ENCODE results near the gene MTFR1L.

Gene MTFR1L

DNA sequence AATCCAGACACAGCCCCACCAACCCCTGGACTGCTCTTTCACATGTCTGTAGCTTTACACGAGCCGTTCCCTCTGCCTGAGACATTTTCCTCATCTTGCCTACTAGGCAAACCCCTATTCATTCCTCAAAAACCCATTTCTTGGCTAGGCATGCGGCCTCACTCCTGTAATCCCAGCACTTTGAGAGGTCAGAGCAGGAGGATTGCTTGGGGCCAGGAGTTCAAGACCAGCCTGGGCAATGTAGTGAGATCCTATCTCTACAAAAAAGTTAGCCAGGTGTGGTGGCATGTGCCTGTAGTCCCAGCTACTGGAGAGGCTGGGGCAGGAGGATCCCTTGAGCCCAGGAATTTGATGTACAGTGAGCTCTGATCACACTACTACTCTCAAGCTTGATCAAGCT is 44.7 kb downstream of the MTFR1L start:
- TF ChIP-seq TAF1 (IDR thresholded peaks at IDR 0.05; ENCODE audit: low read depth): no peak
- no peak for TF ChIP-seq CEBPB (IDR thresholded peaks at IDR 0.05)
- TF ChIP-seq, protein P1, sequence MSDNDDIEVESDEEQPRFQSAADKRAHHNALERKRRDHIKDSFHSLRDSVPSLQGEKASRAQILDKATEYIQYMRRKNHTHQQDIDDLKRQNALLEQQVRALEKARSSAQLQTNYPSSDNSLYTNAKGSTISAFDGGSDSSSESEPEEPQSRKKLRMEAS (IDR thresholded peaks at IDR 0.05): no peak
- TF ChIP-seq, protein P2, sequence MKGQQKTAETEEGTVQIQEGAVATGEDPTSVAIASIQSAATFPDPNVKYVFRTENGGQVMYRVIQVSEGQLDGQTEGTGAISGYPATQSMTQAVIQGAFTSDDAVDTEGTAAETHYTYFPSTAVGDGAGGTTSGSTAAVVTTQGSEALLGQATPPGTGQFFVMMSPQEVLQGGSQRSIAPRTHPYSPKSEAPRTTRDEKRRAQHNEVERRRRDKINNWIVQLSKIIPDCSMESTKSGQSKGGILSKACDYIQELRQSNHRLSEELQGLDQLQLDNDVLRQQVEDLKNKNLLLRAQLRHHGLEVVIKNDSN (IDR thresholded peaks at IDR 0.05): no peak
- no peak for TF ChIP-seq TCF12 (IDR thresholded peaks at IDR 0.05; ENCODE audit: low read depth)
- TF ChIP-seq EP300 (IDR thresholded peaks at IDR 0.05; ENCODE audit: borderline replicate concordance): no peak
- TF ChIP-seq, protein P3, sequence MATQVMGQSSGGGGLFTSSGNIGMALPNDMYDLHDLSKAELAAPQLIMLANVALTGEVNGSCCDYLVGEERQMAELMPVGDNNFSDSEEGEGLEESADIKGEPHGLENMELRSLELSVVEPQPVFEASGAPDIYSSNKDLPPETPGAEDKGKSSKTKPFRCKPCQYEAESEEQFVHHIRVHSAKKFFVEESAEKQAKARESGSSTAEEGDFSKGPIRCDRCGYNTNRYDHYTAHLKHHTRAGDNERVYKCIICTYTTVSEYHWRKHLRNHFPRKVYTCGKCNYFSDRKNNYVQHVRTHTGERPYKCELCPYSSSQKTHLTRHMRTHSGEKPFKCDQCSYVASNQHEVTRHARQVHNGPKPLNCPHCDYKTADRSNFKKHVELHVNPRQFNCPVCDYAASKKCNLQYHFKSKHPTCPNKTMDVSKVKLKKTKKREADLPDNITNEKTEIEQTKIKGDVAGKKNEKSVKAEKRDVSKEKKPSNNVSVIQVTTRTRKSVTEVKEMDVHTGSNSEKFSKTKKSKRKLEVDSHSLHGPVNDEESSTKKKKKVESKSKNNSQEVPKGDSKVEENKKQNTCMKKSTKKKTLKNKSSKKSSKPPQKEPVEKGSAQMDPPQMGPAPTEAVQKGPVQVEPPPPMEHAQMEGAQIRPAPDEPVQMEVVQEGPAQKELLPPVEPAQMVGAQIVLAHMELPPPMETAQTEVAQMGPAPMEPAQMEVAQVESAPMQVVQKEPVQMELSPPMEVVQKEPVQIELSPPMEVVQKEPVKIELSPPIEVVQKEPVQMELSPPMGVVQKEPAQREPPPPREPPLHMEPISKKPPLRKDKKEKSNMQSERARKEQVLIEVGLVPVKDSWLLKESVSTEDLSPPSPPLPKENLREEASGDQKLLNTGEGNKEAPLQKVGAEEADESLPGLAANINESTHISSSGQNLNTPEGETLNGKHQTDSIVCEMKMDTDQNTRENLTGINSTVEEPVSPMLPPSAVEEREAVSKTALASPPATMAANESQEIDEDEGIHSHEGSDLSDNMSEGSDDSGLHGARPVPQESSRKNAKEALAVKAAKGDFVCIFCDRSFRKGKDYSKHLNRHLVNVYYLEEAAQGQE (IDR thresholded peaks at IDR 0.05; ENCODE audit: low read depth): no peak
- no peak for TF ChIP-seq TEAD4 (IDR thresholded peaks at IDR 0.05)
- TF ChIP-seq FOXM1 (IDR thresholded peaks at IDR 0.05; ENCODE audit: borderline replicate concordance, low read depth): no peak
- no peak for TF ChIP-seq CREB1 (IDR thresholded peaks at IDR 0.05; ENCODE audit: low read depth)
- TF ChIP-seq NFIC (IDR thresholded peaks at IDR 0.05): no peak
- TF ChIP-seq EGR1 (IDR thresholded peaks at IDR 0.05): no peak
- no peak for TF ChIP-seq ZBTB7A (IDR thresholded peaks at IDR 0.05; ENCODE audit: low read depth)
- no peak for TF ChIP-seq YY1 (IDR thresholded peaks at IDR 0.05; ENCODE audit: low read depth)
- no peak for TF ChIP-seq RAD21 (IDR thresholded peaks at IDR 0.05; ENCODE audit: low read depth)

DNA sequence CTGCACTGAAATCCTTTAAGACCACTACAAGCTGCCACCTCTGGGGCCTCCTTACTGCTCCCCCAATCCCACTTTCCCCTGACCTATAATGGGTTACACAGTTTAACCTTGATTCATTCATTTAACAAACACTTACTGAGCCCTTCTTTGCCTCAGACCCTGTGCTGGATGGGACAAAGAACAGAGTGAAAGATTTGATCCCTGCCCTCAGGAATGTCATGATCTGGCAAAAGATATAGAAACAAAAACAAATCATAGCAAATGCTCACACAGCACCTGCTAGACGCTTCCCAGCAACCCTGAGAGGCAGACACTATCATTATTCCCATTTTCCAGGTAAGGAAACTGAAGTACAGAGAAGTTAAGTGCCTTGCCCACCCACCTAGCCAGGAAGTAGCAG is 46.5 kb downstream of the MTFR1L start:
- TF ChIP-seq CEBPB (IDR thresholded peaks at IDR 0.05): no peak
- TF ChIP-seq EP300 (IDR thresholded peaks at IDR 0.05; ENCODE audit: borderline replicate concordance): no peak
- TF ChIP-seq, protein P3 (IDR thresholded peaks at IDR 0.05; ENCODE audit: low read depth): no peak
- TF ChIP-seq YY1 (IDR thresholded peaks at IDR 0.05; ENCODE audit: low read depth): no peak
- no peak for TF ChIP-seq TEAD4 (IDR thresholded peaks at IDR 0.05)
- TF ChIP-seq ZBTB7A (IDR thresholded peaks at IDR 0.05; ENCODE audit: low read depth): no peak
- no peak for TF ChIP-seq NFIC (IDR thresholded peaks at IDR 0.05)
- no peak for TF ChIP-seq FOXM1 (IDR thresholded peaks at IDR 0.05; ENCODE audit: borderline replicate concordance, low read depth)

DNA sequence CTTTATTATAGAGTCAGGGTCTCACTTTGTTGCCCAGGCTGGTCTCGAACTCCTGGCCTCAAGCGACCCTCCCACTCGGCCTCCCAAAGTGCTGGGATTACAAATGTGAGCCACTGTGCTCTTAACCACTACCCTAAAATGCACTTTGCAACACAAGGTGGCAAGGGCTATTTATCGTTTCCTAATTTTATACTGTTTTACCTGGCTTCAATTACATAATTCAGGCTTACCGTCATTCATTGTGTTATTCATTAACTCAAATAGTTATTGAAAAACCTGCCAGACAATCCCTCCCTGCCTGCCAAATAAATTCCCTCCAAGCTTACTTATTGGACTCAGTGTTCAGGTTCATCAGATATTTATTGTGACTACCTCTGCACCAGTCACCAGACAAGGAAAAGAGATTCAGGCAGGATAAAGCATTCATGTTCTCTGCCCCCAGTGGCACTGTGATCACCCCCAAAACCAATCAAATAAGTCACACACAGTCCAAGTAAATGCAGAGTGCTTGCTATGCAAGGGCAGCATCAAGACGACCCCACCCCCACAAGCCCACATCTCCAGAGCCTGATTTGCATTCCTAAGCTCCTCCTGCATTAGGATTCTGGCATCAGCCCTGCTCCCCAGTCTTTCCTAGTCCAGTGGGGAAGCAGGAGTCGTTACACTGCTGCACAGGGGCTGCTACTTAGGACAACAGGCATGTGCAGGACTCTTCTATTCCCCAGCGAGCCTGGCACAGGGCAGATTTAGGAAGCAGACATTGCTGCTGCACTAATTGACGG is 47.6 kb downstream of the MTFR1L start:
- TF ChIP-seq, protein P1 (IDR thresholded peaks at IDR 0.05): no peak
- TF ChIP-seq ZBTB7A (IDR thresholded peaks at IDR 0.05; ENCODE audit: low read depth): no peak
- no peak for TF ChIP-seq YY1 (IDR thresholded peaks at IDR 0.05; ENCODE audit: low read depth)
- TF ChIP-seq FOXM1 (IDR thresholded peaks at IDR 0.05; ENCODE audit: borderline replicate concordance, low read depth): no peak
- TF ChIP-seq, protein P3 (IDR thresholded peaks at IDR 0.05; ENCODE audit: low read depth): no peak
- TF ChIP-seq, protein P2 (IDR thresholded peaks at IDR 0.05): no peak
- no peak for TF ChIP-seq CREB1 (IDR thresholded peaks at IDR 0.05; ENCODE audit: low read depth)
- no peak for TF ChIP-seq TCF12 (IDR thresholded peaks at IDR 0.05; ENCODE audit: low read depth)
- TF ChIP-seq EP300 (IDR thresholded peaks at IDR 0.05; ENCODE audit: borderline replicate concordance): no peak
- no peak for TF ChIP-seq EGR1 (IDR thresholded peaks at IDR 0.05)
- no peak for TF ChIP-seq TEAD4 (IDR thresholded peaks at IDR 0.05)
- no peak for TF ChIP-seq CEBPB (IDR thresholded peaks at IDR 0.05)
- TF ChIP-seq RAD21 (IDR thresholded peaks at IDR 0.05; ENCODE audit: low read depth): no peak
- no peak for TF ChIP-seq TAF1 (IDR thresholded peaks at IDR 0.05; ENCODE audit: low read depth)
- no peak for TF ChIP-seq NFIC (IDR thresholded peaks at IDR 0.05)
